Nephron progenitor cell (in vitro differentiated cells): ENCODE results near the gene SMURF2.

Experiments
- DNase-seq: peaks from one replicate; pipeline ENCODE4 v3.0.0; 2021
- H3K27ac Mint-ChIP-seq: 2 replicates; pipeline ENCODE4 v1.8.0; 2021; ENCODE audit warnings: mild to moderate bottlenecking, moderate library complexity, mixed read lengths
- H3K27me3 Mint-ChIP-seq: 2 replicates; pipeline ENCODE4 v1.8.0; 2021; ENCODE audit warnings: mild to moderate bottlenecking, low read depth, mixed read lengths; ENCODE audit not compliant: poor library complexity
- H3K36me3 Mint-ChIP-seq: 2 replicates; pipeline ENCODE4 v1.8.0; 2021; ENCODE audit warnings: low read depth, mixed read lengths
- H3K4me1 Mint-ChIP-seq: 2 replicates; pipeline ENCODE4 v1.8.0; 2021; ENCODE audit warnings: mixed read lengths
- H3K4me3 Mint-ChIP-seq: 2 replicates; pipeline ENCODE4 v1.8.0; 2021; ENCODE audit warnings: mild to moderate bottlenecking, moderate library complexity, mixed read lengths
- H3K9me3 Mint-ChIP-seq: 2 replicates; pipeline ENCODE4 v1.8.0; 2021; ENCODE audit warnings: mild to moderate bottlenecking, moderate library complexity, mixed read lengths
- TF ChIP-seq, protein P1 (sequence below): fragments of 200-600 bp; sonication (generic); IDR thresholded peaks from 2 replicates; pipeline ENCODE4 v1.5.0; 2021; ENCODE audit warnings: antibody characterized with exemption

Gene SMURF2

DNA sequence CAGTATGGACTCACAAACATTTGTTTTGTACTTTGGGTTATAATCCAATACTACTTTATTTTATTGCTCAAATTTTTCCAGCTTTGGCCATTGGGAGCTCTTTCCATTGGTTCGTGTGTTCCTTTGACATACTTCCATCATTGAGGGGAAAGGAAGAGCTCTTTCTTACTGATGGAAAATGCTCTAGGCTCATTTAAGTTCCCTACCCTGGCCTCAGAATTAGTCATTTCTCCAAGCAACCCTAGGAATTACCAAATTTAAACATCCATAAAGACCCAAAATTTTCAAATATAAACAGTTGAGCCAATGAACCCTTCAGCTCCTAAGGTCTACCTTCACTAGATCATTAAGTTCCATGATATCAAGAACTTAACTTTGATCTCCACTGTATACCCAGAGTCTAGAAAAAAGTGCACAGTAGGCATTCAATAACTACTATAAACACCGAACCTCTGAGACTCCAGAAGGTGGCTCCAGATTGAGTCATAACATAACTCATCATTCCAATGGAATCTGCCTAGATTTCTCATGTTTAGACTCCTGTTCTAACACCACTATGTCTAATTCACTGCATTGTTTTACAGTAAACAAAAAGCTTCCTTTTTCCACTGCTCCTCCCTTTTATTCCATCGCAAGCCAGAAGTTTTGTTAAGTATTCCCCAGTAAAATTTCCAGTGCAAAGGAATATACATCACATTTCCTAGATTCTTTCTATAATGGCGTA is 39.0 kb downstream of the SMURF2 start:
- no peak for DNase-seq
- Mint-ChIP-seq H3K9me3 (no peaks in the 10 kb centered on the region), H3K27ac (no peak overlapping the region), H3K4me3 (no peak overlapping the region), H3K36me3 (peaks cover 22% of the 10 kb centered on the region), H3K4me1 (no peaks in the 10 kb centered on the region), H3K27me3 (no peaks in the 10 kb centered on the region)
- TF ChIP-seq, protein P1, sequence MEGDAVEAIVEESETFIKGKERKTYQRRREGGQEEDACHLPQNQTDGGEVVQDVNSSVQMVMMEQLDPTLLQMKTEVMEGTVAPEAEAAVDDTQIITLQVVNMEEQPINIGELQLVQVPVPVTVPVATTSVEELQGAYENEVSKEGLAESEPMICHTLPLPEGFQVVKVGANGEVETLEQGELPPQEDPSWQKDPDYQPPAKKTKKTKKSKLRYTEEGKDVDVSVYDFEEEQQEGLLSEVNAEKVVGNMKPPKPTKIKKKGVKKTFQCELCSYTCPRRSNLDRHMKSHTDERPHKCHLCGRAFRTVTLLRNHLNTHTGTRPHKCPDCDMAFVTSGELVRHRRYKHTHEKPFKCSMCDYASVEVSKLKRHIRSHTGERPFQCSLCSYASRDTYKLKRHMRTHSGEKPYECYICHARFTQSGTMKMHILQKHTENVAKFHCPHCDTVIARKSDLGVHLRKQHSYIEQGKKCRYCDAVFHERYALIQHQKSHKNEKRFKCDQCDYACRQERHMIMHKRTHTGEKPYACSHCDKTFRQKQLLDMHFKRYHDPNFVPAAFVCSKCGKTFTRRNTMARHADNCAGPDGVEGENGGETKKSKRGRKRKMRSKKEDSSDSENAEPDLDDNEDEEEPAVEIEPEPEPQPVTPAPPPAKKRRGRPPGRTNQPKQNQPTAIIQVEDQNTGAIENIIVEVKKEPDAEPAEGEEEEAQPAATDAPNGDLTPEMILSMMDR: no peak

DNA sequence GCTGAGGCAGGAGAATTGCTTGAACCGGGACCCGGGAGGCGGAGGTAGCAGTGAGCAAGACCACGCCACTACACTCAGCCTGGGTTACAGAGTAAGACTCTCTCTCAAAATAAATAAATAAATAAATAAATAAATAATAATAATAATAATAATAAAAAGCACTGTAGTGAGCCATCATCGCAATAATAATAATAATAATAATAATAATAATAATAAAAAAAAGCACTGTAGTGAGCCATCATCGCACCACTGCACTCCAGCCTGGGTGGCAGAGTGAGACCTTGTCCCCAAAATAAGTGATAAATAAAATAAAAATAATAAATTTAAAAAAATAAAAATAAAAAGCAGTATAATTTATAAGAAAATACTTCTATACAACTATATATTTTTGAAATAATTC is 40.3 kb downstream of the SMURF2 start:
- Mint-ChIP-seq H3K36me3 (peaks cover 17% of the 10 kb centered on the region), H3K4me3 (no peak overlapping the region), H3K27ac (no peak overlapping the region), H3K9me3 (no peaks in the 10 kb centered on the region), H3K27me3 (no peaks in the 10 kb centered on the region), H3K4me1 (no peaks in the 10 kb centered on the region)
- TF ChIP-seq, protein P1: no peak
- DNase-seq: no peak

DNA sequence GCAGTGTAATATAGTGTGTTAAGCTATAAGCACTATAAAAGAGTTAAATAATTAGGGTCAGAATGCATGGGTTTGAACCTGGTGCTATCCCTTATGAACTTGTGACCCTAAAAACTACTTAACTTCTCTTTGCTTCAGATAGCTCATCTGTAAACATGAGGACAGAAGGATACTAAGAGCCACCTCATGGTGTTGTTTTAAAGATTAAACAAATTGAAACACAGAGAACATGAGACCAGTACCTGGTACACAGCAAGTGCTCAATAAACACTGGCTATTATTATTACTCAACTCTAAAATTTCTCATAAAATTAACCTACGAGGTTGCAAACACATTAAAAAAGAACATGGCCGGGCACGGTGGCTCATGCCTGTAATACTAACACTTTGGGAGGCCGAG is 43.3 kb downstream of the SMURF2 start:
- peaks cover 5% of the 10 kb centered on the region for H3K36me3 Mint-ChIP-seq
- H3K4me3 Mint-ChIP-seq: no peak overlapping the region
- H3K27me3 Mint-ChIP-seq: no peaks in the 10 kb centered on the region
- no peak overlapping the region for H3K27ac Mint-ChIP-seq
- no peaks in the 10 kb centered on the region for H3K9me3 Mint-ChIP-seq
- peaks cover 5% of the 10 kb centered on the region for H3K4me1 Mint-ChIP-seq
- DNase-seq: no peak
- TF ChIP-seq, protein P1: no peak

DNA sequence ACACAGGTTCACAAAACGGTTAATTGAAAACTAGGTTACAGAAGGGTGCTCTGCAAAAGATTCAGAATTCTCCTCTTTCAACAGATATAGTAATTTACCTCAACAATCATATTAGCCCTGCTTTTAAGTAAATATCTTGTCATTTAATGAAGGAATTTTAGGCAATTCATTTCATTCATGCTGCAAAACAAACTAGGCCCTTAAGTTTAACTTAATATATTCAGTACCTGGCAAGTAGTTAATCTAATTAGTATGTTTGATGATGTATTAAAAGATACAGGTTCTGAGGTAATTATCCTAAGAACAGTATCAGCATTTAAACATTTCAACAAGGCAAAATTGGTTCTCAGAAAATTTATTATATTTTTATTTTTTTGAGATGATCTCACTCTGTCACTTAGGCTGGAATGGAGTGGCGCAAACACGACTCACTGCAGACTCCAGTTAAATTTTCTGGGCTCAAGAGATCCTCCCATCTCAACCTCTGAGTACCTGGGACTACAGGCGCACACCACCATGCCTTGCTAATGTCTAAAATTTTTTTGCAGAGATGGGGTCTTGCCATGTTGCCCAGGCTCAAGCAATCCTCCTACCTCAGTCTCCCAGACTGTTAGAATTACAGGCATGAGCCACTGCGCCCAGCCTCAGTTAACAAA is 44.9 kb downstream of the SMURF2 start:
- Mint-ChIP-seq H3K27ac (no peak overlapping the region), H3K9me3 (no peaks in the 10 kb centered on the region), H3K27me3 (no peaks in the 10 kb centered on the region), H3K36me3 (no peaks in the 10 kb centered on the region), H3K4me1 (peaks cover 5% of the 10 kb centered on the region), H3K4me3 (no peak overlapping the region)
- TF ChIP-seq, protein P1: no peak
- no peak for DNase-seq

DNA sequence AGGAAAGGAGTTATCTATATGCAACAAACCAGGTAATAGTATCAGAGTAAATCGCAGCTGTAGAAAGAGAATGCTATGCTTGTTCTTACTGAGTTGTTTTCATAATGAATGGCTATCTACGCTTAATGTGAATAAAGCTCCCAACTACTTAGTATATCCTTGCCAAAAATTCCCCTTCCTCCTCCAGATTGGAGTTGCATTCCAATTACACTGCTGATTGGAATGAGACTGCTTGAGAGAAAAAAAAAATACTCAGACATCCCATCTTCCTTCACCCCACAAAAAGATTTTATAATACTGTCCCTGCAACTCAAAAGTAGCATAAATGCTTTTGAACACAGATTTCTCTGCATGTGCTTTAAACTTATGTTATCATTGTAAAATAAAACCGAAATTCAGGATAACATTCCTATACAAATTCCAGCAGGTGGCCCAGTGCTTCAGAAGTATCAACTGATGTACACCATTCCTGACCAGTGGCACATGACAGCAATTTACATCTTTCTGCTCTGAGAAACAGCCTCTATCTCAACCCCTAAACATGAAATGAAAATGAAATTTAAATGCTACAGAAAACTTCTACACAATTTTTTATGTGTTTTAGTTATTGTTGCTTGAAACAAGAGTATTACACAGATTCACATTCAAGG is 47.0 kb downstream of the SMURF2 start:
- H3K9me3 Mint-ChIP-seq: no peaks in the 10 kb centered on the region
- no peaks in the 10 kb centered on the region for H3K36me3 Mint-ChIP-seq
- DNase-seq: no peak
- no peaks in the 10 kb centered on the region for H3K27me3 Mint-ChIP-seq
- H3K27ac Mint-ChIP-seq: peak overlapping the region; percentile 8
- H3K4me1 Mint-ChIP-seq: peaks cover 5% of the 10 kb centered on the region
- no peak overlapping the region for H3K4me3 Mint-ChIP-seq
- TF ChIP-seq, protein P1: no peak
